ENCODE results near the gene LMBRD1.
"Not testable (repeated sequence)": the region's sequence is repeated elsewhere in the genome, so short reads cannot be mapped to it uniquely, and the experiment has no call there.

The LMBRD1 gene

DNA sequence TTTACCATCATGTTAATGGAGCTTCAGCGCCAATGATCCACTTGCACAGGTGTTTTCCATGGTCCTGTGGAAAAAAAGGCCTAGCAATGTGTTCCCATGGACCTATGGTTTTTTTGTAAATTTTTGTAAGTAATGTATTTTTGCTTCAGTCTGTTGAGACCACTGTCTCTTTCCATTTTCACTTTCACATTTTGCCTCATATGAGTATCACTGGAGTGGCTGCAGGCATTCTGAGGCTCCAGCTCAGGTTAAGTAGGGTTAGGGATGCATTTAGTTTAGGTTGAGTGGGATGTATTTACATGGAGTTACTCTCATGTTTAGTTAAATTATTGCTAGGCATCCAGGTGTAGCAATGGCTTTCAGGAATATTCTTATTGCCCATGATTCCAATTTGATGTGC lies 19.2 kb upstream of the LMBRD1 start:
- H3K4me1 Mint-ChIP-seq: peaks cover 54% of the 10 kb centered on the region
- peaks cover 8% of the 10 kb centered on the region for H3K36me3 Mint-ChIP-seq
- H3K27me3 Mint-ChIP-seq: no peaks in the 10 kb centered on the region
- peak overlapping the region; percentile 78 for H3K4me3 Mint-ChIP-seq
- H3K9me3 Mint-ChIP-seq: no peaks in the 10 kb centered on the region
- no peak for ATAC-seq
- peak overlapping the region; percentile 96 for H3K27ac Mint-ChIP-seq

DNA sequence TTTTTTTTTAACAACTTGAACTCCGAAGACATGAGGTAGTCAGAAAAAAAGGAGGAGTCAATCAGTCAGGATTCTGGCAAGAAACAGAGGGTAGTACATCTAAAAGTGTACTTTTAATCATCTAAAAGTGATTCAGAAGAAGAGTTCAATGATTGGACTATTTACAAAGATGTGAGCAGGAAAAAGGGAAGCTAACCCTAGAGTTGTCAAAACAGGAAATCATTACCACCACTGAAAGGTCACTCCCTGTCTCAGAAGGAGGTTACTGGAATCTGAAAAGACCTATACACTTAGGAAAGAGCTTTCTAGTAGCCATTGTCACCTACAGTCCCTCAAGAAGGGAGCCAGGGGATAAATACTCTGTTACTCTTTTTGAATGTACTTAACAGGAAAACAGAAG lies 16.7 kb upstream of the LMBRD1 start:
- no peaks in the 10 kb centered on the region for H3K27me3 Mint-ChIP-seq
- H3K9me3 Mint-ChIP-seq: peaks cover 5% of the 10 kb centered on the region
- H3K4me1 Mint-ChIP-seq: peaks cover 71% of the 10 kb centered on the region
- H3K36me3 Mint-ChIP-seq: peaks cover 13% of the 10 kb centered on the region
- H3K27ac Mint-ChIP-seq: peak overlapping the region; percentile 91
- peak overlapping the region; percentile 40 for H3K4me3 Mint-ChIP-seq
- peak; percentile 75 for ATAC-seq

DNA sequence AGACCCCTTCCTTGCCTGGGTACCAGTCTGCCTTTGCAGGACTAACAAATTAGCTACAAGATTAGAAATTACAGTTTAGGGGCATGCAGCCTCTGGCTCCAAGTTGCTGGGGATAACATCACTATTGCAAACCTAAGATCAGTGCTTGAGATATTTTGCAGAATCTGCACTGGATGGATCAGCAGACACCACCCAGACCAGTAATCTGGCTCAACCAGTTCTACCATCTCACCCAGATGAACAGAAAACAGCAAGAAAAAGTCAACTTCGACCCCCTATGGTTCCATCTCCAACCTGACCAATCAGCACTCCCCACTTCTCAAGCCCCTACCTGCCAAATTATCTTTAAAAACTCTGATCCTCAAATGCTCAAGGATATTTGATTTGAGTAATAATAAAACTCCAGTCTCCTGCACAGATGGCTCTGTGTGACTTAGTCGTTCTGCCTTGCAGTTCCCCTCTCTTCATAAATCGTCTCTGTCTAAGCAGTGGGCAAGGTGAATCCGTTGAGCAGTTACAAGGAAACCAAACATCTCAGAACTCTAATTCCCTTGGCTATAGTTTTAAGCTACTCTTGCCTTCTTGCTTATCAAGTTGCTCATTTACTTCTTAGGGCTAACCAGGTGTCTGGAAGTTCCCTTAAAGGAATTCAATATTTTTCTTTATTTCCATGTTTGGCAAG lies 16.1 kb upstream of the LMBRD1 start:
- Mint-ChIP-seq H3K4me3 (peak overlapping the region; percentile 40), H3K27me3 (no peaks in the 10 kb centered on the region), H3K4me1 (peaks cover 76% of the 10 kb centered on the region), H3K27ac (peak overlapping the region; percentile 91), H3K36me3 (peaks cover 13% of the 10 kb centered on the region), H3K9me3 (peaks cover 5% of the 10 kb centered on the region)
- ATAC-seq: peak; percentile 73

DNA sequence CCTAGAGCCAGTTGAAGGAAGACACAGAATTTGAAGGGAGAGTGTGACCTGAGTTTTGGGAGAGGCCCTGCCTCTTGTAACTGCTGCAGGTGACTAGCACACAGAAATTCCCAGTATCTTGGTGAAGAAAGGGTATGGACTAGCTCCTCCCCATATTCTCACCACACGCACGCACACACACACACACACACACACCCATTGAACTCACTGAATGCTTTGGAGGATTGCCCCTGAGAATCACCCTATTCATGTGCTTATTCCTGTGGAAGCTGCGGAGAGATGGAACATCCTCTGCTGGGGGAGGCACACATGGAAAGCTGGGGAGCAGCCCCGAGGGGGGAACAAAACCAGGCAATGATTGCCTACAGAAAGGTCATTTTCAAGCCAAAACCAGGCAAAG lies 6.2 kb upstream of the LMBRD1 start:
- no peaks in the 10 kb centered on the region for H3K9me3 Mint-ChIP-seq

DNA sequence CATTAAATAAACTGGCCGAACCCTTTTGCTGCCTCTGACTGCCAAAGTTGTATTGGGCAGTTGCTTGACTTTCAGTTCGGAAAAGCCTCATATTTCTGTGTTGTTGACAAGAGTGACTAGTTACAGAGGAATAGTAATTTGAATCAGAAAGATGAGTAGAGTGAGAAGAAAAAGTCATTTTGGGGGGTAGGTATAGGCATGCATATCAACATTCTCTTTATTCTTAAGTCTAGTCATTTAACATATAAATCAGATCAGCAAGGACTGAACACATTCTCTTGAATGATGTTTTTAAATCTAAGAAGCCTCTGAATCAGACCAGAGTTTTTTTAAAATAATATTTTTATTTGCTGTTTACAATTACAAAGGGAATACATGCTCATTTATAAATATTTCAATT lies 4.9 kb upstream of the LMBRD1 start:
- Mint-ChIP-seq H3K9me3 (no peaks in the 10 kb centered on the region), H3K36me3 (no peaks in the 10 kb centered on the region), H3K27ac (peak overlapping the region; percentile 57), H3K27me3 (no peaks in the 10 kb centered on the region), H3K4me1 (peaks cover 12% of the 10 kb centered on the region), H3K4me3 (no peak overlapping the region)
- ATAC-seq: no peak

More for the DNA sequence above, 6.2 kb upstream of the LMBRD1 start:
- Mint-ChIP-seq H3K27ac (peak overlapping the region; percentile 57), H3K4me3 (no peak overlapping the region), H3K27me3 (no peaks in the 10 kb centered on the region), H3K36me3 (no peaks in the 10 kb centered on the region), H3K4me1 (peaks cover under 1% of the 10 kb centered on the region)
- ATAC-seq: no peak

DNA sequence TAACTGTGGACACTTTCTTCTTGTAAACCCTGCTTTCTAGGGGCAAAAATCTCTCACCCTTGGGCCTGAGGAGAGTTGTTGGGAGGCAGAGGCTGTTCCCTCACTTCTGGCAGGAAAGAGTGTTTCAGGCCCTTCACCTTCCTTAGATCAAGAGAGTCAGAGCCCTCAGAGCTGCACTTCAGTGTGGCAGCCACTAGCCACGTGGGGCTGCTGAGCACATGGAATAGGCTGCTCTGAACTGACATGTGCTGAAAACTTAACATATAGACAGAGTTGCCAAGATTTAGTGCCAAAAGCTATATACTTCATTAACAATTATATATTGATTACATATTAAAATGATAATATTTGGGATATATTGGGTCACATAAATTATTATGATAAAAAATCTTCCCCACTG lies 4.4 kb upstream of the LMBRD1 start:
- H3K27me3 Mint-ChIP-seq: no peaks in the 10 kb centered on the region
- H3K27ac Mint-ChIP-seq: peak overlapping the region; percentile 57
- H3K36me3 Mint-ChIP-seq: peaks cover 2% of the 10 kb centered on the region
- ATAC-seq: no peak
- no peaks in the 10 kb centered on the region for H3K9me3 Mint-ChIP-seq
- no peak overlapping the region for H3K4me3 Mint-ChIP-seq
- peaks cover 12% of the 10 kb centered on the region for H3K4me1 Mint-ChIP-seq

DNA sequence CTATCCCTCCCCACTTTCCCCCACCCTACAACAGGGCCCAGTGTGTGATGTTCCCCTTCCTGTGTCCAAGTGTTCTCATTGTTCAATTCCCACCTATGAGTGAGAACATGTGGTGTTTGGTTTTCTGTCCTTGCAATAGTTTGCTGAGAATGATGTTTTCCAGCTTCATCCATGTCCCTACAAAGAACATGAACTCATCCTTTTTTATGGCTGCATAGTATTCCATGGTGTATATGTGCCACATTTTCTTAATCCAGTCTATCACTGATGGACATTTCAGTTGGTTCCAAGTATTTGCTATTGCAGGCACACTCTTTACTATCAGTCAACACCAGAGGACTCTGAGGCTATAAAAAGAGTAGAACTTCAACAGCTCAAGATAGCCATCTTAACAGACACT lies 2.0 kb upstream of the LMBRD1 start:
- H3K4me3 Mint-ChIP-seq, H3K9me3 Mint-ChIP-seq, H3K27me3 Mint-ChIP-seq, H3K27ac Mint-ChIP-seq, ATAC-seq: not testable (repeated sequence)
- Mint-ChIP-seq H3K36me3 (peaks cover 14% of the 10 kb centered on the region), H3K4me1 (peaks cover 28% of the 10 kb centered on the region)

DNA sequence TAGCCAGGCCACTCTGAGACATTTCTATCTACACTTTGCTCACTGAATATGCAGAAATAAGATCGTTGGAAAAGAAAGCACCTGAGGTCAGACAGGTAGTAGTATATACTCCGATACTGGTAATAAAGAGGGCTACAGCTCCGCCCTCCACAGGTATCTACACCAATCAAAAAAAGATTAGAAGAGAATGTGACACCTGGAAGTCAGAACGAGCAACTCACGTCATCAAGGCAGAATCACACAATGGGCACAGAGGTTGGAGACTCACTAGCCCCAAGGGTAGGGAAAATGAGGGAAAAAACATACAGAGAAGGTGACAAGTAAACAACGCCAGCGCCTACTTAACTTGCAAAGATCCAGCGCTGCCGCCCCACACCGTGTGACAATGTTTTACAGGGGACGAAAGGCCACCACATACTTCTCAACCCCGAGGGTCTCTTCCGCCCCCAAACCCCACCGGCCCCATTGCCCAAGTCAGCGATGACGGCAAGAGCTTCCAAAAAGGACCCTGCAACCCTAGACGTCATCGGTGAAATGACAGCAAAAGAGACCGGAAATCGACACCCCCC lies 653 bp downstream of the LMBRD1 start:
- peak overlapping the region; percentile 97 for H3K27ac Mint-ChIP-seq
- peaks cover 50% of the 10 kb centered on the region for H3K4me1 Mint-ChIP-seq
- no peaks in the 10 kb centered on the region for H3K9me3 Mint-ChIP-seq
- H3K27me3 Mint-ChIP-seq: no peaks in the 10 kb centered on the region
- peak; percentile 75 for ATAC-seq
- peaks cover 20% of the 10 kb centered on the region for H3K36me3 Mint-ChIP-seq
- peak overlapping the region; percentile 94 for H3K4me3 Mint-ChIP-seq

DNA sequence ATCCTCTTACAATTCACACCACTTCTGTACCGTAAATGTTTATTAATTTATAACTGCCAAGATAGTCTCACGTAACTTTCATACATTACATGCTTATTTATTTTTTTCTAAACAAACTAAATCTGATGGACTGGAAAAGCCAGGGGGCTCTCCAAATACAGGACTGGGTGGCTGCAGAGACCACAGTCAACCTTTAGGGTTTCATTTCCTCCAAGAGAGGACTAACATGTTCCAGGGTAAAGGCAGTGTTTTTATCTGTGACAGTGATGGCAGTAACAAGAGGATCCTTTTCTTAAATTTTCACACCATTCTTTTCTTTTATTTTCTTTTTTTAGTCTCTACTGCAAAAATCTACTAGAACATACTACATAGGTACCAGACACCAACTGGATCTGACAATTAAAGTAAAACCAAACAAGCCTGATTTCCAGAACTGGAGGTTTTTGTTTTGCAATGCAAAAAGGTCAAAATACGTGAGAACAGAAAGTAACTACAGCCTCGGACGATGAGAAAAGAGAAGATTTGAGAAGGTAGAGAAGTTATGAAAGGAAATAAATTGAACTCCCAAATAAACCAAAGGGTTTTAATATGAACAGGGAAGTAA lies 1.2 kb downstream of the LMBRD1 start:
- peak overlapping the region; percentile 94 for H3K4me3 Mint-ChIP-seq
- peak; percentile 58 for ATAC-seq
- H3K27ac Mint-ChIP-seq: peak overlapping the region; percentile 97
- no peaks in the 10 kb centered on the region for H3K9me3 Mint-ChIP-seq
- peaks cover 20% of the 10 kb centered on the region for H3K36me3 Mint-ChIP-seq
- H3K4me1 Mint-ChIP-seq: peaks cover 56% of the 10 kb centered on the region
- no peaks in the 10 kb centered on the region for H3K27me3 Mint-ChIP-seq

DNA sequence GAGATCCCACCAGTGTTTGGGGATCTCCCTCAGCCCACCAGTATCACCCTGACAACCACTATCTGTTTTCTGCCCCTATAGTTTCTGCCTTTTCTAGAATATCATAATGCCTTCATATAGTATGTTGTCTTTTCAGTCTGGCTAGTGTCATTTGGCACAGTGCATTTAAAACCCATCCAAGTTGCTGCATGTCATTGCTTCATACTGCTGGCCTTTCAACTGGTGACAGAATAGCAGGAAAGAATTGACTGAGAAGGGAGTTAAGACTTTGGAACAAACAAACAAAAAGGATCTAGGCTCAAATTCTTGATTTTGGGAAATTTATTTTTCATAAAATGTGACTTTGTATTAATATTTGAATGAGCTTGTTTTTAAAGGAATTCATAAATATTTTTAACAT lies 4.5 kb downstream of the LMBRD1 start:
- ATAC-seq: no peak
- Mint-ChIP-seq H3K27me3 (no peaks in the 10 kb centered on the region), H3K27ac (peak overlapping the region; percentile 21), H3K9me3 (no peaks in the 10 kb centered on the region), H3K36me3 (peaks cover 26% of the 10 kb centered on the region), H3K4me1 (peaks cover 62% of the 10 kb centered on the region), H3K4me3 (peak overlapping the region; percentile 46)

DNA sequence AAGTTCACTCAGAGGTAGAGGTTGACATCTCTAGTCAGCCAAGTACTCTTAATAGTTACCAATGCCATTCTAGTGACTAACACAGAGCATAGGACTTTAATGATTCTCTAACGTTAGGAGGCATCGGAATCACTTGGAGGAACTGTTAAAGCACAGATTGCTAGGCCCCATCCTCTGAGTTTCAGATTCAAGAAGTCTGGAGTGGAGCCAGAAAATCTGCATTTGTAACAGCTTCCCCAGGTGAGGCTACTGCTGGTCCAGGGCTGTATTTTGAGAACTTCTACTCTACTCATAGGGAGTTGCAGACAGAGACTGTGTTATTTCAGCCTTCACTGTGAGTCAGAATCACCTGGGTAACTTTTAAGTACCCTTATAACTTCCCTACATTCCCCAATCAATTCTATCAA lies 5.7 kb downstream of the LMBRD1 start:
- H3K9me3 Mint-ChIP-seq: no peaks in the 10 kb centered on the region
- peaks cover 23% of the 10 kb centered on the region for H3K36me3 Mint-ChIP-seq
- peak overlapping the region; percentile 23 for H3K4me3 Mint-ChIP-seq
- ATAC-seq: peak; percentile 35
- H3K27me3 Mint-ChIP-seq: no peaks in the 10 kb centered on the region
- H3K4me1 Mint-ChIP-seq: peaks cover 62% of the 10 kb centered on the region
- H3K27ac Mint-ChIP-seq: peak overlapping the region; percentile 21

DNA sequence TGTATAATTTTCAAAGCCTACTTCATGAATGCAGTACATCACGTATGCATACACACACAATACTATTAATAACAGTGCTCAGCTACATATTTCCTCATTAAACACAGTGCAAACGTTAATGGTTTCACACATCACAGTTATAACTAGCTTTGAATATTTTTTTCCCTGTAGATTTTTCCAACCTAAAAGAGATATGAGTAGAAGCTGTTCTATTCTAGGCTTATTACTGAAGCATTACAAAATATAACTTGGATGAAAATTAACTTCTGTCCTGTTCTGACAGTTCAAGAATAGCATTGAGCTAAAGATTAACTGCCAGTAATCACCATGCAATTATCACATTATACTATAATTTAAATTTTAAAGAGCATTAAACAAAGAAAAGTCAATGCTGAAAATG lies 6.2 kb downstream of the LMBRD1 start:
- Mint-ChIP-seq H3K27me3 (no peaks in the 10 kb centered on the region), H3K4me1 (peaks cover 63% of the 10 kb centered on the region), H3K27ac (peak overlapping the region; percentile 21), H3K4me3 (no peak overlapping the region), H3K36me3 (peaks cover 24% of the 10 kb centered on the region), H3K9me3 (no peaks in the 10 kb centered on the region)
- ATAC-seq: no peak

DNA sequence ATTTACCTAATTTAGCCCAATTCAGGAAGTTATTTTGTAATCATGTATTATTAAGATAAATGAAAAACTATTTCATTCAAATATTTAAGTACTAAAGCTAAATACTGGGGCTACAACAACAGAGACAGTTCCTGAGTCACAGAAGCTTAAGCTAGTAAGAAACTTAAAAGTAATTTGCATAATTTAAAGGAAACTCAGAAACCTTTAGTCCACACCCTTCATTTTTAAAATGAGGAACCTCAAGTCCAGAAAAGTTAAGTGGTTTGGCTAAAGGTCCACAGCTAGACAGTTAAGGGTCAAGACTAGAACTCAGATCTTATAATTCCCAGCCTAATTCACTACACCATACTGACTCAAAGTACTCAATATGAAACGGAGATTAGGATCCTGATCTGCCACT lies 7.2 kb downstream of the LMBRD1 start:
- ATAC-seq: peak; percentile 70
- H3K36me3 Mint-ChIP-seq: peaks cover 28% of the 10 kb centered on the region
- peaks cover 63% of the 10 kb centered on the region for H3K4me1 Mint-ChIP-seq
- no peaks in the 10 kb centered on the region for H3K27me3 Mint-ChIP-seq
- no peak overlapping the region for H3K27ac Mint-ChIP-seq
- no peaks in the 10 kb centered on the region for H3K9me3 Mint-ChIP-seq
- no peak overlapping the region for H3K4me3 Mint-ChIP-seq

DNA sequence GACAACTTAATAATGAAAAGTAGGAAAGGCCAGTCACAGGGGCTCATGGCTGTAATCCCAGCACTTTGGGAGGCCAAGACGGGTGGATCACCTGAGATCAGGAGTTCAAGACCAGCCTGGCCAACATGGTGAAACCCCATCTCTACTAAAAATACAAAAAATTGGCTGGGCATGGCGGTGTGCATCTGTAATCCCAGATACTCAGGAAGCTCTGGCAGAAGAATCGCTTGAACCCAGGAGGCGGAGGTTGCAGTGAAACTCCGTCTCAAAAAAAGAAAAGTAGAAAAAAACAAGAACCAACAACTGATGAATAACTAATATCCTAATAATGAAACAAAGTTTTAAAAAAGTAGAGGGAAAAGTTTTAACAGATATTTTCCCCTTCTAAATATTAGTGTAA lies 9.4 kb downstream of the LMBRD1 start:
- not testable (repeated sequence) for H3K9me3 Mint-ChIP-seq, H3K27ac Mint-ChIP-seq, H3K27me3 Mint-ChIP-seq, ATAC-seq, H3K4me3 Mint-ChIP-seq
- Mint-ChIP-seq H3K36me3 (peaks cover 33% of the 10 kb centered on the region), H3K4me1 (peaks cover 57% of the 10 kb centered on the region)

DNA sequence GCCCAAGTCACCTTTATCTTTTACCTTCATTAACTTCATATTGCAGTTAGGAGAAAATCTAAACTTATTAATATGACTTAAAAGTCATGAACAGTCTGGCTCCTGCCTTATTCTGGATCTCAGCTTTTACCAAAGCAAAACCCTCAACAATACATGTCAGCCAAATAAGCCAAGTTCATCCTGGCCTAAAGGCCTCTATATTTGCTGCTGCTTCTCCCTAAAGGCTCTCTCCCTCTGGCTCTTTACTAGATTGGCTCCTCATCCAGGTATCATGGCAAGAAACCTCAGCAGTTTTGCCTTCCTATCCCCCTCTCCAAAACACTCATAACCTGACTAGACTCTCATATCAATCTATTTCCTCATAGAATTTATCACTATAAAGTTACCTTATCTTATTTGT lies 11.1 kb downstream of the LMBRD1 start:
- no peaks in the 10 kb centered on the region for H3K9me3 Mint-ChIP-seq
- peak overlapping the region; percentile 1 for H3K4me3 Mint-ChIP-seq
- no peak for ATAC-seq
- peak overlapping the region; percentile 20 for H3K27ac Mint-ChIP-seq
- no peaks in the 10 kb centered on the region for H3K27me3 Mint-ChIP-seq
- peaks cover 49% of the 10 kb centered on the region for H3K4me1 Mint-ChIP-seq
- H3K36me3 Mint-ChIP-seq: peaks cover 33% of the 10 kb centered on the region
